ENCODE measurements around the gene TRANK1.
A peak's percentile ranks its signal among the peaks of the same experiment; 100 is the strongest.

Gene TRANK1

GRCh38 chr3:36833160-36833814, 111.6 kb downstream of the TRANK1 start:
- no peak for DNase-seq

- no peak for DNase-seq
Observed at GRCh38 chr3:36832406-36832805, 112.4 kb downstream of the TRANK1 start.

- no peak for DNase-seq
Observed at GRCh38 chr3:36827133-36827532, 117.7 kb downstream of the TRANK1 start.

GRCh38 chr3:36826240-36826639, 118.6 kb downstream of the TRANK1 start:
- no peak for DNase-seq

- DNase-seq = no peak
Observed at GRCh38 chr3:36824443-36824842, 120.4 kb downstream of the TRANK1 start.

- DNase-seq = peak; percentile 54
Observed at GRCh38 chr3:36823806-36824205, 121.0 kb downstream of the TRANK1 start.

GRCh38 chr3:36820083-36820482, 124.8 kb downstream of the TRANK1 start:
- no peak for DNase-seq

GRCh38 chr3:36817806-36818533, 126.9 kb downstream of the TRANK1 start:
- DNase-seq = no peak

- DNase-seq = no peak
Observed at GRCh38 chr3:36815375-36815774, 129.5 kb downstream of the TRANK1 start.

- no peak for DNase-seq
Observed at GRCh38 chr3:36814776-36815175, 130.1 kb downstream of the TRANK1 start.

GRCh38 chr3:36814066-36814717, 130.7 kb downstream of the TRANK1 start:
- no peak for DNase-seq

GRCh38 chr3:36813305-36813704, 131.5 kb downstream of the TRANK1 start:
- no peak for DNase-seq

- no peak for DNase-seq
Observed at GRCh38 chr3:36812240-36812639, 132.6 kb downstream of the TRANK1 start.

- no peak for DNase-seq
Observed at GRCh38 chr3:36811768-36812167, 133.1 kb downstream of the TRANK1 start.

GRCh38 chr3:36804295-36805055, 140.4 kb downstream of the TRANK1 start:
- no peak for DNase-seq

GRCh38 chr3:36803091-36803791, 141.6 kb downstream of the TRANK1 start:
- no peak for DNase-seq

- DNase-seq = no peak
Observed at GRCh38 chr3:36800533-36801116, 144.2 kb downstream of the TRANK1 start.

- no peak for DNase-seq
Observed at GRCh38 chr3:36796881-36797280, 148.0 kb downstream of the TRANK1 start.

- DNase-seq = no peak
Observed at GRCh38 chr3:36796161-36796560, 148.7 kb downstream of the TRANK1 start.

GRCh38 chr3:36795622-36796021, 149.2 kb downstream of the TRANK1 start:
- DNase-seq = no peak

GRCh38 chr3:36792342-36792741, 152.5 kb downstream of the TRANK1 start:
- DNase-seq = no peak

GRCh38 chr3:36790765-36791164, 154.1 kb downstream of the TRANK1 start:
- no peak for DNase-seq

Data from DMS 273 treated with DMSO at 0.1 percent for 48 hours (cell line).